ENCODE data around the gene ADAMTSL5.
A peak's percentile ranks its signal among the peaks of the same experiment; 100 is the strongest.
"Not testable (repeated sequence)": the region's sequence is repeated elsewhere in the genome, so short reads cannot be mapped to it uniquely, and the experiment has no call there.

Gene ADAMTSL5

GRCh38 chr19:1529430-1529816, 16.6 kb upstream of the ADAMTSL5 start:
- no peak for DNase-seq (ENCODE audit: low read depth in 2 of 2)

GRCh38 chr19:1528596-1529429, 16.0 kb upstream of the ADAMTSL5 start:
- DNase-seq (ENCODE audit: low read depth in 2 of 2): no peak

- DNase-seq (ENCODE audit: low read depth in 2 of 2): no peak
Observed at GRCh38 chr19:1527650-1528309, 15.0 kb upstream of the ADAMTSL5 start.

GRCh38 chr19:1526979-1527649, 14.3 kb upstream of the ADAMTSL5 start:
- no peak for DNase-seq (ENCODE audit: low read depth in 2 of 2)

- no peak for DNase-seq (ENCODE audit: low read depth in 2 of 2)
Observed at GRCh38 chr19:1526066-1526778, 13.4 kb upstream of the ADAMTSL5 start.

- DNase-seq (ENCODE audit: low read depth in 2 of 2): no peak
Observed at GRCh38 chr19:1525343-1525742, 12.5 kb upstream of the ADAMTSL5 start.

- no peak for DNase-seq (ENCODE audit: low read depth in 2 of 2)
Observed at GRCh38 chr19:1524972-1525325, 12.1 kb upstream of the ADAMTSL5 start.

GRCh38 chr19:1524287-1524971, 11.6 kb upstream of the ADAMTSL5 start:
- DNase-seq (ENCODE audit: low read depth in 2 of 2): no peak

GRCh38 chr19:1523412-1524286, 10.8 kb upstream of the ADAMTSL5 start, which contains the start of gene PLK5:
Gene PLK5, plus strand, starts transcription at chr19:1524077. Its CDS starts 2,920 bp downstream, at chr19:1526997.
- DNase-seq (ENCODE audit: low read depth in 2 of 2): no peak

GRCh38 chr19:1522838-1523237, 10.0 kb upstream of the ADAMTSL5 start:
- DNase-seq (ENCODE audit: low read depth in 2 of 2): no peak

- no peak for DNase-seq (ENCODE audit: low read depth in 2 of 2)
Observed at GRCh38 chr19:1522061-1522460, 9.2 kb upstream of the ADAMTSL5 start.

- DNase-seq (ENCODE audit: low read depth in 2 of 2): no peak
Observed at GRCh38 chr19:1521636-1522035, 8.8 kb upstream of the ADAMTSL5 start.

- DNase-seq (ENCODE audit: low read depth in 2 of 2): no peak
Observed at GRCh38 chr19:1520203-1520780, 7.5 kb upstream of the ADAMTSL5 start.

GRCh38 chr19:1519802-1520201, 7.0 kb upstream of the ADAMTSL5 start:
- DNase-seq (ENCODE audit: low read depth in 2 of 2): not testable (repeated sequence)

- no peak for DNase-seq (ENCODE audit: low read depth in 2 of 2)
Observed at GRCh38 chr19:1518471-1518870, 5.7 kb upstream of the ADAMTSL5 start.

- no peak for DNase-seq (ENCODE audit: low read depth in 2 of 2)
Observed at GRCh38 chr19:1516395-1516753, 3.6 kb upstream of the ADAMTSL5 start.

- no peak for DNase-seq (ENCODE audit: low read depth in 2 of 2)
Observed at GRCh38 chr19:1514986-1515721, 2.3 kb upstream of the ADAMTSL5 start.

- DNase-seq (ENCODE audit: low read depth in 2 of 2): no peak
Observed at GRCh38 chr19:1514295-1514661, 1.5 kb upstream of the ADAMTSL5 start.

- peak; percentile 51 to 67 for DNase-seq (ENCODE audit: low read depth in 2 of 2)
Observed at GRCh38 chr19:1513499-1514294, 878 bp upstream of the ADAMTSL5 start.

All from stimulated activated CD4-positive, alpha-beta T cell treated with anti-CD3 and anti-CD28 coated beads, Interleukin-15, amount 100 ng/mL, for 48 hours (primary cell).